IPS DF 4.7 (cell line): ENCODE data around the gene KRT7.
"Not testable (repeated sequence)": the region's sequence is repeated elsewhere in the genome, so short reads cannot be mapped to it uniquely, and the experiment has no call there.

Experiments
- DNase-seq: peaks from one replicate; pipeline ENCODE4 v3.0.0-alpha.2; 2013; ENCODE audit warnings: low spot score; ENCODE audit errors: extremely low read depth

The KRT7 gene

GRCh38 chr12:52243856-52244614, 11.0 kb downstream of the KRT7 start:
- no peak for DNase-seq

- no peak for DNase-seq
These were observed 11.6 kb downstream of the KRT7 start for GRCh38 chr12:52244615-52244994.

- DNase-seq: no peak
These were observed 12.4 kb downstream of the KRT7 start for GRCh38 chr12:52245259-52245961.

- no peak for DNase-seq
These were observed 13.0 kb downstream of the KRT7 start for GRCh38 chr12:52245962-52246569.

- DNase-seq: no peak
These were observed 13.9 kb downstream of the KRT7 start for GRCh38 chr12:52246720-52247621.

- no peak for DNase-seq
These were observed 14.8 kb downstream of the KRT7 start for GRCh38 chr12:52247622-52248540.

- no peak for DNase-seq
These were observed 15.8 kb downstream of the KRT7 start for GRCh38 chr12:52248541-52249461.

- no peak for DNase-seq
These were observed 16.5 kb downstream of the KRT7 start for GRCh38 chr12:52249511-52250047.

- DNase-seq: no peak
These were observed 17.3 kb downstream of the KRT7 start for GRCh38 chr12:52250048-52250990.

- no peak for DNase-seq
These were observed 18.5 kb downstream of the KRT7 start for GRCh38 chr12:52251367-52252051.

GRCh38 chr12:52252175-52252615, 19.2 kb downstream of the KRT7 start:
- not testable (repeated sequence) for DNase-seq

- no peak for DNase-seq
These were observed 19.8 kb downstream of the KRT7 start for GRCh38 chr12:52252728-52253343.

GRCh38 chr12:52253391-52254179, 20.5 kb downstream of the KRT7 start:
- DNase-seq: no peak

- DNase-seq: no peak
These were observed 21.3 kb downstream of the KRT7 start for GRCh38 chr12:52254180-52254964.
